Mesothelial cell of epicardium (in vitro differentiated cells): ENCODE measurements around the gene ABCD3. TPM values are rescaled to one million over a fixed set of nuclear protein-coding genes. Genes with fewer than 3 reads are reported as not detected.

ENCODE experiments used
- DNase-seq, 2 experiments: peaks; one replicate each; pipeline ENCODE4 v3.0.0; 2021; ENCODE audit warnings: low spot score in 2 of 2; ENCODE audit not compliant: unreplicated experiment in 2 of 2
- H3K27ac Mint-ChIP-seq: 2 replicates; pipeline ENCODE4 v1.8.0; 2021; ENCODE audit warnings: mixed read lengths
- H3K27me3 Mint-ChIP-seq: 2 replicates; pipeline ENCODE4 v1.8.0; 2021; ENCODE audit warnings: low read depth, mixed read lengths
- H3K36me3 Mint-ChIP-seq: 2 replicates; pipeline ENCODE4 v1.8.0; 2021; ENCODE audit warnings: mixed read lengths
- H3K4me1 Mint-ChIP-seq: 2 replicates; pipeline ENCODE4 v1.8.0; 2021; ENCODE audit warnings: mixed read lengths
- H3K4me3 Mint-ChIP-seq: 2 replicates; pipeline ENCODE4 v1.8.0; 2021; ENCODE audit warnings: mild to moderate bottlenecking, moderate library complexity, mixed read lengths
- H3K9me3 Mint-ChIP-seq: 2 replicates; pipeline ENCODE4 v1.8.0; 2021; ENCODE audit warnings: mixed read lengths
- CTCF ChIP-seq: fragments of 200-600 bp; sonication (generic); IDR thresholded peaks from one replicate; pipeline ENCODE4 v1.5.0; 2021; ENCODE audit warnings: antibody characterized with exemption; ENCODE audit not compliant: unreplicated experiment
- total RNA-seq: library from RNA; stranded (reverse); gene quantifications from 3 replicates; pipeline ENCODE4 v1.2.1, GENCODE V29; 2021

Gene ABCD3
- total RNA-seq, 1 donor from 2014 or later: 38.2 TPM

DNA sequence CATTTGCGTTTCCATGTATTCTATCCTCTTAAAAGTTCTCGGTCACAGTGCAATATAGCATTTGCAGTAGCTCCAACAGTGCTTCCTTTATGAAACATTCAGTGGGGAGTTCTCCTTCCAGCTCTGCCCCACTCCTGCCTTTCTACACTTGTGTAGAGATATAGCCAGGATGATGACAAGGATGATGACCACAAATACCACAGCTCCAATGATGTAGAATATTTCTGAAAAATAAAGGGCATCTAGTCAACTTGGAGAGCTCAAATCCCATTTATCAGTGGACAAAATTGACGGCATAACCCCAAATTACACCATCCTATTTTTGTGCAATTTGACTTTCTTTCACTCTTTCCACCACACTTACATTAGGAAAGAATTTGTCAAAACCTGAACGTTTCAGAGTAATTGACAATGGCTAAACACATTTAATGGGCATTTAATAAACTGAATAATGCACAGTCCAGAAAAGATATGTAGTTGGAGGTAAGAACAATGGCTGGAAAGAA lies 112.2 kb downstream of the ABCD3 start:
- peaks cover 39% of the 10 kb centered on the region for H3K4me1 Mint-ChIP-seq
- peaks cover 33% of the 10 kb centered on the region for H3K36me3 Mint-ChIP-seq
- no peak for TF ChIP-seq CTCF
- no peaks in the 10 kb centered on the region for H3K27me3 Mint-ChIP-seq
- no peak overlapping the region for H3K27ac Mint-ChIP-seq
- no peaks in the 10 kb centered on the region for H3K9me3 Mint-ChIP-seq
- no peak for DNase-seq
- H3K4me3 Mint-ChIP-seq: no peak overlapping the region

GRCh38 chr1:94531664-94532063 lies 113.5 kb downstream of the ABCD3 start:
- H3K36me3 Mint-ChIP-seq: peaks cover 37% of the 10 kb centered on the region
- no peak for DNase-seq
- no peaks in the 10 kb centered on the region for H3K27me3 Mint-ChIP-seq
- no peak for TF ChIP-seq CTCF
- H3K4me3 Mint-ChIP-seq: no peak overlapping the region
- H3K27ac Mint-ChIP-seq: no peak overlapping the region
- H3K4me1 Mint-ChIP-seq: peaks cover 45% of the 10 kb centered on the region
- no peaks in the 10 kb centered on the region for H3K9me3 Mint-ChIP-seq

- no peak for TF ChIP-seq CTCF
- no peaks in the 10 kb centered on the region for H3K9me3 Mint-ChIP-seq
- peaks cover 47% of the 10 kb centered on the region for H3K4me1 Mint-ChIP-seq
- peak overlapping the region; percentile 32 for H3K27ac Mint-ChIP-seq
- H3K36me3 Mint-ChIP-seq: peaks cover 37% of the 10 kb centered on the region
- no peak for DNase-seq
- no peak overlapping the region for H3K4me3 Mint-ChIP-seq
- H3K27me3 Mint-ChIP-seq: no peaks in the 10 kb centered on the region
Measured at GRCh38 chr1:94532077-94532476, 113.9 kb downstream of the ABCD3 start.

- H3K36me3 Mint-ChIP-seq: peaks cover 40% of the 10 kb centered on the region
- no peaks in the 10 kb centered on the region for H3K9me3 Mint-ChIP-seq
- DNase-seq: no peak
- peak overlapping the region; percentile 58 for H3K27ac Mint-ChIP-seq
- H3K4me1 Mint-ChIP-seq: peaks cover 62% of the 10 kb centered on the region
- no peaks in the 10 kb centered on the region for H3K27me3 Mint-ChIP-seq
- no peak for TF ChIP-seq CTCF
- no peak overlapping the region for H3K4me3 Mint-ChIP-seq
Measured at GRCh38 chr1:94535095-94535494, 116.9 kb downstream of the ABCD3 start.

- TF ChIP-seq CTCF: no peak
- Mint-ChIP-seq H3K9me3 (no peaks in the 10 kb centered on the region), H3K27me3 (no peaks in the 10 kb centered on the region), H3K27ac (peak overlapping the region; percentile 71), H3K4me3 (no peak overlapping the region), H3K36me3 (peaks cover 33% of the 10 kb centered on the region), H3K4me1 (peaks cover 70% of the 10 kb centered on the region)
- DNase-seq: no peak
Measured at GRCh38 chr1:94535879-94536278, 117.7 kb downstream of the ABCD3 start.

GRCh38 chr1:94537254-94537653 lies 119.1 kb downstream of the ABCD3 start:
- DNase-seq: no peak
- Mint-ChIP-seq H3K27ac (no peak overlapping the region), H3K27me3 (no peaks in the 10 kb centered on the region), H3K36me3 (peaks cover 25% of the 10 kb centered on the region), H3K4me3 (no peak overlapping the region), H3K4me1 (peaks cover 71% of the 10 kb centered on the region), H3K9me3 (no peaks in the 10 kb centered on the region)
- TF ChIP-seq CTCF: no peak
